HepG2 (cell line): Measurements from ENCODE around the gene HK3. TPM values are rescaled to one million over a fixed set of nuclear protein-coding genes. Genes with fewer than 3 reads are reported as not detected.

Source experiments
- ATAC-seq: fragments of 200-7000 bp; cut with Tn5 transposase; 3 replicates; pipeline ENCODE4 v1.9.1; 2020; ENCODE audit warnings: mild to moderate bottlenecking, moderate library complexity
- BruUV-seq: library from RNA; stranded (reverse); fragments of 400-500 nt; replicated peaks from 2 replicates; lab custom pipeline; 2021; lab: Mats Ljungman, UMichigan
- CTCF ChIA-PET: fragments of 300-600 bp; formaldehyde crosslinking; extraction: SDS; loops from one replicate; lab custom pipeline; 2021; ENCODE audit warnings: low total read pairs, inconsistent platforms, low intra/inter-chr PET ratio; lab: Yijun Ruan, JAX
- POLR2A ChIA-PET: fragments of 350-600 bp; sonication (Branson Sonifier 250); formaldehyde crosslinking; loops from one replicate; lab custom pipeline; 2020; ENCODE audit warnings: antibody characterized with exemption, inconsistent platforms; lab: Yijun Ruan, JAX
- DNase-seq: peaks from one replicate; pipeline ENCODE4 v3.0.0-alpha.2; 2015; ENCODE audit warnings: low spot score
- FAIRE-seq: peaks from 3 replicates; lab custom pipeline; 2011; peaks lifted over from hg19 to GRCh38; lab: Jason Lieb, UNC
- H2AFZ ChIP-seq: one replicate; pipeline ENCODE4 v1.6.1; 2011; ENCODE audit warnings: low read length, inconsistent platforms
- H3K27ac ChIP-seq: fragments of 300-600 bp; 3 replicates; pipeline ENCODE4 v1.8.0; 2011; ENCODE audit warnings: mixed run types, mild to moderate bottlenecking, mixed read lengths, low read length, inconsistent platforms; ENCODE audit not compliant: insufficient read depth; ENCODE audit errors: extremely low read length
- H3K27me3 ChIP-seq, 2 experiments: fragments of 200-600 bp in 1 of 2; 2 replicates in 1 of 2; 3 replicates in 1 of 2; pipeline versions ENCODE4 v1.6.0 to v1.8.0; 2011; ENCODE audit warnings: low read length in 2 of 2, mild to moderate bottlenecking in 2 of 2, moderate library complexity in 2 of 2, inconsistent platforms in 1 of 2; ENCODE audit not compliant: insufficient read depth in 2 of 2, control insufficient read depth in 1 of 2
- H3K36me3 ChIP-seq, 2 experiments: fragments of 200-600 bp in 1 of 2; replicated peaks in 1 of 2; 2 replicates in 1 of 2; 3 replicates in 1 of 2; pipeline versions ENCODE4 v1.5.1 to v1.8.0; 2011; ENCODE audit warnings: low read length in 2 of 2, inconsistent platforms in 1 of 2; ENCODE audit not compliant: insufficient read depth in 2 of 2, control insufficient read depth in 1 of 2
- H3K4me1 ChIP-seq: 2 replicates; pipeline ENCODE4 v1.5.1; 2012; ENCODE audit warnings: low read length, inconsistent platforms; ENCODE audit not compliant: insufficient read depth
- H3K4me2 ChIP-seq: 2 replicates; pipeline ENCODE4 v1.6.0; 2011; ENCODE audit warnings: low read depth, low read length, inconsistent platforms
- H3K4me3 ChIP-seq, 3 experiments: fragments of 200-600 bp in 1 of 3; sonication (generic), shearing (Covaris generic) in 1 of 3; replicated peaks in 1 of 3; 2 replicates each; pipeline ENCODE4 v1.5.1; 2011 to 2016; ENCODE audit warnings: low read length in 3 of 3, inconsistent platforms in 2 of 3, low read depth in 2 of 3, mild to moderate bottlenecking in 2 of 3, control low read depth in 1 of 3, mixed read lengths in 1 of 3; ENCODE audit not compliant: insufficient read depth in 1 of 3
- H3K79me2 ChIP-seq: one replicate; pipeline ENCODE4 v1.6.1; 2011; ENCODE audit warnings: low read length, inconsistent platforms; ENCODE audit not compliant: insufficient read depth
- H3K9ac ChIP-seq: 2 replicates; pipeline ENCODE4 v1.6.0; 2011; ENCODE audit warnings: mild to moderate bottlenecking, low read depth, low read length, inconsistent platforms; ENCODE audit not compliant: insufficient read depth
- H3K9me3 ChIP-seq: 2 replicates; pipeline ENCODE4 v1.5.1; 2012; ENCODE audit warnings: mild to moderate bottlenecking, low read length
- H4K20me1 ChIP-seq: 2 replicates; pipeline ENCODE4 v1.6.0; 2011; ENCODE audit warnings: inconsistent platforms, mild to moderate bottlenecking, low read length, moderate library complexity; ENCODE audit not compliant: insufficient read depth
- ARNT ChIP-seq: fragments of 450-650 bp; IDR thresholded peaks from 2 replicates; pipeline ENCODE4 v1.6.1; 2017
- CCDC6 ChIP-seq: sonication (generic); formaldehyde crosslinking; IDR thresholded peaks from 2 replicates; pipeline ENCODE4 v1.8.1; 2022; ENCODE audit warnings: mild to moderate bottlenecking, missing genetic modification reagents, moderate library complexity
- CEBPG ChIP-seq: IDR thresholded peaks from 2 replicates; pipeline ENCODE4 v1.6.1; 2016
- CSRNP1 ChIP-seq: sonication (generic); formaldehyde crosslinking; IDR thresholded peaks from 2 replicates; pipeline ENCODE4 v1.8.1; 2023; ENCODE audit warnings: mild to moderate bottlenecking, missing genetic modification reagents
- HES4 ChIP-seq: sonication (generic); formaldehyde crosslinking; IDR thresholded peaks from 2 replicates; pipeline ENCODE4 v1.9.0; 2021; ENCODE audit warnings: mild to moderate bottlenecking, missing genetic modification reagents, borderline replicate concordance
- KAT2B ChIP-seq: fragments of 150-350 bp; IDR thresholded peaks from 2 replicates; pipeline ENCODE4 v1.6.1; 2014; ENCODE audit warnings: low read depth, low read length, borderline replicate concordance
- KDM6A ChIP-seq: IDR thresholded peaks from 2 replicates; pipeline ENCODE4 v1.6.1; 2016; ENCODE audit warnings: low read depth
- MAFG ChIP-seq: sonication (generic); formaldehyde crosslinking; IDR thresholded peaks from 2 replicates; pipeline ENCODE4 v1.5.1; 2020; ENCODE audit warnings: mild to moderate bottlenecking, missing genetic modification reagents
- MTF2 ChIP-seq: sonication (generic); formaldehyde crosslinking; IDR thresholded peaks from 2 replicates; pipeline ENCODE4 v1.5.0; 2020; ENCODE audit warnings: missing genetic modification reagents, borderline replicate concordance
- MXD1 ChIP-seq: sonication (generic); formaldehyde crosslinking; IDR thresholded peaks from 2 replicates; pipeline ENCODE4 v1.4.0; 2020; ENCODE audit warnings: mild to moderate bottlenecking, missing genetic modification reagents
- NKX3-1 ChIP-seq: sonication (generic); formaldehyde crosslinking; IDR thresholded peaks from 2 replicates; pipeline ENCODE4 v1.5.0; 2020; ENCODE audit warnings: missing genetic modification reagents
- NPAS2 ChIP-seq: sonication (generic); formaldehyde crosslinking; IDR thresholded peaks from 2 replicates; pipeline ENCODE4 v1.8.0; 2022; ENCODE audit warnings: mild to moderate bottlenecking, missing genetic modification reagents, borderline replicate concordance
- SMC3 ChIP-seq: IDR thresholded peaks from 2 replicates; pipeline ENCODE4 v1.6.1; 2011; ENCODE audit warnings: low read length, improper control_type of control experiment
- SSRP1 ChIP-seq: IDR thresholded peaks from 2 replicates; pipeline ENCODE4 v1.6.1; 2016; ENCODE audit warnings: control low read depth
- ZNF546 ChIP-seq: sonication (generic); formaldehyde crosslinking; conservative IDR thresholded peaks from 2 replicates; pipeline ENCODE4 v1.8.1; 2023; ENCODE audit warnings: mild to moderate bottlenecking, missing genetic modification reagents
- ZNF616 ChIP-seq: sonication (generic); formaldehyde crosslinking; IDR thresholded peaks from 2 replicates; pipeline ENCODE4 v1.5.0; 2020; ENCODE audit warnings: low read depth, mild to moderate bottlenecking, missing genetic modification reagents
- ZNF740 ChIP-seq: sonication (generic); formaldehyde crosslinking; IDR thresholded peaks from 2 replicates; pipeline ENCODE4 v1.4.0; 2020; ENCODE audit warnings: missing genetic modification reagents
- ZSCAN21 ChIP-seq: sonication (generic); formaldehyde crosslinking; IDR thresholded peaks from 2 replicates; pipeline ENCODE4 v1.8.0; 2022; ENCODE audit warnings: mild to moderate bottlenecking, missing genetic modification reagents, moderate library complexity, borderline replicate concordance
- WGBS: methylation state at CpG from one replicate; pipeline ENCODE4 v1.1.6; 2017; ENCODE audit warnings: low lambda C conversion rate; 5-methylcytosine and 5-hydroxymethylcytosine counted together
- in situ Hi-C: cut with HindIII; loops from 2 replicates; pipeline ENCODE4 v1.10.0; 2017; ENCODE audit warnings: low pct_unique_long_range_greater_than_20kb; ENCODE audit not compliant: extremely low pct_ligation_motif_present
- intact Hi-C: fragments of 100-400 bp; cut with micrococcal nuclease; formaldehyde crosslinking; loops from one replicate; pipeline ENCODE4 v1.10.0; 2022; ENCODE audit not compliant: unreplicated experiment
- polyA plus RNA-seq, 8 experiments: library from polyadenylated mRNA; depleted of rRNA in 3 of 8; stranded (reverse) in 7 of 8; unstranded in 1 of 8; fragments of >200 nt; fragmentation: Illumina TruSeq in 4 of 8; extraction: Trizol in 4 of 8; gene quantifications; 2 replicates each; pipeline versions ENCODE4 v1.2.1 to v1.2.3, GENCODE V29; 2011 to 2016; ENCODE audit warnings: low read depth in 4 of 8, missing spikeins in 1 of 8, mixed read lengths in 1 of 8; ENCODE audit not compliant: insufficient read depth in 1 of 8
- total RNA-seq, 5 experiments: library from RNA; depleted of rRNA; stranded (reverse); fragments of >200 nt; fragmentation: Illumina TruSeq; extraction: Trizol; gene quantifications; 2 replicates each; pipeline ENCODE4 v1.2.3, GENCODE V29; 2016; ENCODE audit warnings: low read depth in 1 of 5
- TF ChIP-seq, protein P1 (sequence below): IDR thresholded peaks from 2 replicates; pipeline ENCODE4 v1.6.1; 2016; ENCODE audit warnings: control low read depth

The HK3 gene
- total and polyA plus RNA-seq, 2 of the 13 experiments (the other 11 are each of a cell fraction or from before 2014, with no cell fraction given): not detected

GRCh38 chr5:176860381-176860780, 38.8 kb downstream of the HK3 start:
- FAIRE-seq: no peak
- Histone ChIP-seq H3K4me2 (no peak overlapping the region), H2AFZ (no peak overlapping the region), H3K79me2 (no peaks in the 10 kb centered on the region), H3K9ac (no peak overlapping the region), H3K9me3 (no peaks in the 10 kb centered on the region), H3K27me3 (peaks cover 32 to 84% of the 10 kb centered on the region in 2 experiments; a peak in 4 of 5 replicates), H3K4me1 (no peaks in the 10 kb centered on the region), H3K27ac (no peak overlapping the region), H3K4me3 (no peak overlapping the region), H3K36me3 (no peaks in the 10 kb centered on the region), H4K20me1 (no peaks in the 10 kb centered on the region)
- in situ Hi-C loops: no loop called here
- POLR2A ChIA-PET: no interaction called here
- BruUV-seq: no TSS peak
- TF ChIP-seq ZNF616 (CRISPR knock-in tag) (no peak), ZNF546 (CRISPR knock-in tag) (no peak), MAFG (CRISPR knock-in tag) (no peak), CEBPG (no peak), HES4 (no peak), SSRP1 (CRISPR knock-in tag) (no peak), SMC3 (no peak), ZNF740 (CRISPR knock-in tag) (no peak)
- intact Hi-C loops: no loop called here
- 8% methylated on average over 3 of the region's 11 CpGs for WGBS
- no peak for ATAC-seq
- DNase-seq: no peak
- CTCF ChIA-PET: no interaction called here

DNA sequence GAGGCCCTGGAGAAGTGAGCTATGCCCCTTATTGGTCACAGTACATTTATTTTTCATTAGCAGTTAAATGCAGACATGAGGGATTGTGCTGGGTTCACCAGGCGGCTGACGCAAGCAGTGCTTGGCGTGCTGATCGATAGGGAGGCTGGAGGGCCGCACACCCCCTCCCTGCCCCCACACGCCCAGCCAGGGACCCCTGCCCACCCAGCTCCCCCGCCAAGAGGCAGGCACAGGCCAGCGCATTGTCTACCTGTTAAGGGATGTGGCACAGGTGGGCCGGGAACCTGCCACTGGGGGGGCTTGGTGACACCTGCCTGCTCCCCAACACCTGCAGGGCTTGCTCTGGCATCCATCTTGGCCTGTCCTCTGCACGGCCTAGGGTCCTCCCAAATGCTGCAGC, 39.2 kb downstream of the HK3 start:
- WGBS: no CpG with 5 or more reads among the region's 10 CpGs
- H2AFZ ChIP-seq: no peak overlapping the region
- ATAC-seq (no peak), DNase-seq (no peak), FAIRE-seq (no peak)
- POLR2A ChIA-PET: no interaction called here
- BruUV-seq: no TSS peak
- H3K9me3 ChIP-seq: no peaks in the 10 kb centered on the region
- H3K9ac ChIP-seq: no peak overlapping the region
- H3K4me1 ChIP-seq: no peaks in the 10 kb centered on the region
- H3K27me3 ChIP-seq: peaks cover 30 to 84% of the 10 kb centered on the region in 2 experiments; a peak in 4 of 5 replicates
- no peaks in the 10 kb centered on the region for H3K79me2 ChIP-seq
- no peak overlapping the region for H3K4me3 ChIP-seq
- in situ Hi-C loops: no loop called here
- no peaks in the 10 kb centered on the region for H3K36me3 ChIP-seq
- CTCF ChIA-PET: no interaction called here
- H4K20me1 ChIP-seq: no peaks in the 10 kb centered on the region
- intact Hi-C loops: no loop called here
- H3K27ac ChIP-seq: no peak overlapping the region
- no peak overlapping the region for H3K4me2 ChIP-seq
- TF ChIP-seq ZSCAN21 (no peak), ARNT (no peak), CCDC6 (no peak), KDM6A (CRISPR knock-in tag) (no peak), CEBPG (no peak), MXD1 (no peak), MTF2 (CRISPR knock-in tag) (no peak), KAT2B (no peak), CSRNP1 (CRISPR knock-in tag) (no peak), NPAS2 (CRISPR knock-in tag) (no peak), NKX3-1 (no peak)
- TF ChIP-seq, protein P1, sequence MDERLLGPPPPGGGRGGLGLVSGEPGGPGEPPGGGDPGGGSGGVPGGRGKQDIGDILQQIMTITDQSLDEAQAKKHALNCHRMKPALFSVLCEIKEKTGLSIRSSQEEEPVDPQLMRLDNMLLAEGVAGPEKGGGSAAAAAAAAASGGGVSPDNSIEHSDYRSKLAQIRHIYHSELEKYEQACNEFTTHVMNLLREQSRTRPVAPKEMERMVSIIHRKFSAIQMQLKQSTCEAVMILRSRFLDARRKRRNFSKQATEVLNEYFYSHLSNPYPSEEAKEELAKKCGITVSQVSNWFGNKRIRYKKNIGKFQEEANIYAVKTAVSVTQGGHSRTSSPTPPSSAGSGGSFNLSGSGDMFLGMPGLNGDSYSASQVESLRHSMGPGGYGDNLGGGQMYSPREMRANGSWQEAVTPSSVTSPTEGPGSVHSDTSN: no peak
